IPS-NIHi11 (cell line): Measurements from ENCODE around the gene SFSWAP.
"Not testable (repeated sequence)": the region's sequence is repeated elsewhere in the genome, so short reads cannot be mapped to it uniquely, and the experiment has no call there.

Experiments used
- DNase-seq: peaks from one replicate; pipeline ENCODE4 v3.0.0; 2012; ENCODE audit warnings: mixed read lengths, low spot score

SFSWAP gene

DNA sequence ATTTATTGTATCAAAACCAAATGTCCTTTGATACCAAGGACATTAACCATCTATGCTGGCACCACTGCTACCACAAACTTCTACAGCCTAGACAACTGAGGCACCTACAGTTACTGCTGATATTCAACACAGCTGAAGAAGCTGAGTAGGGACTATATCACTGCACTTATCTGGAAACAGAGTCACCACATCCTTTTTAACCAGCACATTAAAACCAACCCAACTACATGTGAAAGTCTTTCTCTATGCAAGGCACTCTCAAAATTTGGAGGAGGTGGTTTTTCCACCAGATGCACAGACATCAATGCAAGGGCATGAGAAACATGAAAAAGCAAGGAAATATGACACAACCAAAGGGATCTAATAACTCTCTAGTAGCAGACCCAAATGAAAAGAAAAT lies 7.7 kb upstream of the SFSWAP start:
- DNase-seq = no peak

- DNase-seq = no peak
Measured at GRCh38 chr12:131704509-131704908, 6.4 kb upstream of the SFSWAP start.

GRCh38 chr12:131706709-131707108 lies 4.2 kb upstream of the SFSWAP start:
- not testable (repeated sequence) for DNase-seq

DNA sequence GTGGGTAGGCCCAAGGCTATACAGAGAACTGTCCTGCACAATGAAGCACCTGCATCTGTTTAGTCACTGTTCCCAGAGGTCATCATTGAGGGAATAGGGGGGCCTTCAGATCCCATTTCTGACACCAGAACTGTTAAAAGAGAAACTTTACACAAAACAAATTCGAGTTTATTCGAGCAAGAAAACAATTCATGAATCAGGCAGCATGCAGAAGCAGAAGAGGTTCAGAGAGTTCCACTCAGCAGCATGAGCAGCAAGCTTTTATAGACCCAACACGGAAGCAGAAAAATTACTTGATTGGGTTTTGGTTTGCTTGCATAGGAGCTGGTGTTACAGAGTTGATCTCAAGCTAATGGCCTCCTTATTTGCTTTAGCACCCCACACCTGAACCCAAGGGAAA lies 1.7 kb upstream of the SFSWAP start:
- DNase-seq = no peak

GRCh38 chr12:131711551-131712205 lies 788 bp downstream of the SFSWAP start:
- no peak for DNase-seq

- no peak for DNase-seq
Measured at GRCh38 chr12:131713349-131713748, 2.5 kb downstream of the SFSWAP start.

DNA sequence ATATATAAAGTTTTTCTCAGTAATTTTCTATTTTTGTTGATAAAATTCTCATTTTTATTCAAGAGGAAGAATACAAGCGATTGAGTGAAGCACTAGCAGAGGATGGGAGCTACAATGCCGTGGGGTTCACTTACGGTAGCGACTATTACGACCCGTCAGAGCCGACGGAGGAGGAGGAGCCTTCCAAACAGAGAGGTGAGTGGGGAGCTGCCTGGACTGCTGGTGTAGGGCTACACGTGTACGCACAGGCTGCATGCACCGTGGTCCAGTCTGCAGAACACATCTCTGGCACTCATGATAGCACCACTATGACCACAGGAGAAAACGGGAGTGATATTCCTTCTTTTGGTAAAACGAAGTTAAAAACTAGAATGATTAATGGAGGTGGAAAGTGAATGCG lies 3.9 kb downstream of the SFSWAP start:
- no peak for DNase-seq

DNA sequence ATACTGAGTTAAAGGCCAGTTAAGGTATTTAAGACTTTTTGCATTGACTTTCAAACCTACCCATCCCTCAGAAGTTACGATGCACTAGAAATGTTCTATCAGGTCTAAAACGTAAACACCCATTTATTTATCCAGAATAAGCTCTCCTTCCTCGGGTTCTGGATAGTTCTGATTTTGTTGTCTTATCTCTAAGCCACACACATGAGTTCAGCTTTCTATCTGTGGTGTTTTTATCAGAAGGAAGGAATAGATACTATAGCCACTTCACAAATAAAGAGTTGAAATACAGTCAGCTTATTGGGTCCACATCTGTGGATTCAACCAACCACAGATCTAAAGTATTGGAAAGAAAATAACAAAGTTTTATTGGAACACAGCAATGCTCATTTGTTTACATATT lies 5.4 kb downstream of the SFSWAP start:
- DNase-seq = no peak

- DNase-seq = no peak
Measured at GRCh38 chr12:131720241-131720640, 9.4 kb downstream of the SFSWAP start.

DNA sequence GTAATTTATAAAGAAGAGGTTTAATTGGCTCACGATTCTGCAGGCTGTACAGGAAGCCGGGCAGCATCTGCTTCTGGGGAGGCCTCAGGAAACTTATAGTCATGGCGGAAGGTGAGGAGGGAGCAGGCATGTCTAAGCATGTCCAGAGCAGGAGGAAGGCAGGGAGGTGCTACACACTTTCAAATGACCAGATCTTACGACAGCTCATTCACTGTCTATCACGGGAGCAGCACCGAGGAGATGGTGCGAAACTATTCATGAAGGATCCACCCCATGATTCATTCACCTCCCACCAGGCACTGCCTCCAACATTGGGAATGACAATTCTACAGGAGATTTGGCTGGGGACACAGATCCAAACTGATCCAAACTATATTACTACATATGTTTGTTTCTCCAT lies 10.0 kb downstream of the SFSWAP start:
- DNase-seq = no peak

DNA sequence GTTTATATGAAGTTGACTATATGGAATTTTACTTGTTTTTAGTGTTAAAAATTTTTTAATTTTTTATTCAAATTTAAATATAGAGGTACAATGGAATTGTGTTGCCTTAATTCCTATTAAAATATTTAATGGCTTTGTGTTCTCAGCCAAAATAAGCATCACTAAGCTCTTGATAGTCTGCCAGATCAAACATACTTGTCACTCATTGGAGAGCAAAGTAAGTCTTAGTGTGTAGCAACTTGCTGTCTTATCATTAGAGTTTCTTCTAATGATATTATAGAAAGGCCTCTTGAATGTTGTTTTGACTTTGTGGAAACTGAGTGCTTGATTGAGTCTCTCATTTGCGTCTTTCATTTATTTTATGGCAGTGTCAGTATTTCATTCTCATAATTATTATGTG lies 10.7 kb downstream of the SFSWAP start:
- no peak for DNase-seq

GRCh38 chr12:131723532-131723931 lies 12.6 kb downstream of the SFSWAP start:
- peak; percentile 65 for DNase-seq

DNA sequence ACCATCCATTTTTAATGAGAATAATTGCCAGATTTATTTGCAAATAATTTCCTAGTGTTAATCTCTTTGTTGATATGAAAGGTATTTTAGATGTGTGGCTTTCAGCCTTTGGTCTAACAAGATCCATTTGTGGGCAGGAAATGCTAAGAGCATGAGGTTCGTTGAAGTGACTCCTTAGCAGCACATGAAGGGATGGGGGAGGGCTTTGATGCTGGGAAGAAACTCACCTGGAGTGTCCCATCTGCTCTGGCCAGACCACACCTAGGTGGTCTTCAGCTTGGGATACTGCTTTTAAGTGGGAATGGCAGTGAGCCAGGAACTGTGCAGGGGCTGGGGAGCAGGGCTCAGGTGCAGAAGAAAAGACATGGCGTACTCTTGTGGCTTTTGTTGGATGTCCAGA lies 13.6 kb downstream of the SFSWAP start:
- no peak for DNase-seq

DNA sequence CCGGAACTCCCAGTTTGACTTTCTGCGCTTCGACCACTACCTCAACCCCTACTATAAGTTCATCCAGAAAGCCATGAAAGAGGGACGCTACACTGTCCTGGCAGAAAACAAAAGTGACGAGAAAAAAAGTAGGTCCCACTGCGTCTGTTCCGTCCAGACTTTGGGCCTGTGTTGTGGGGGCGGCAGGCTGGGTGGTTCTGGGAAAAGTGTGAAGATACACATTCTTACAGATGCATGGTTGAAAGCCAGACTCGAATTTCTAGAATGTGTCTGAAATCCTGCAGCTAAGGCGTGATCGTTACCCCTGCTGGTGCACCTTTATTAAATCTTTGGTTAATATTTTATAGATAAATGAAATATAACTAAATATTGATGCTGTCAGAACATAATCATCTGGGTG lies 14.6 kb downstream of the SFSWAP start:
- no peak for DNase-seq

- DNase-seq = no peak
Measured at GRCh38 chr12:131728720-131729119, 17.8 kb downstream of the SFSWAP start.

DNA sequence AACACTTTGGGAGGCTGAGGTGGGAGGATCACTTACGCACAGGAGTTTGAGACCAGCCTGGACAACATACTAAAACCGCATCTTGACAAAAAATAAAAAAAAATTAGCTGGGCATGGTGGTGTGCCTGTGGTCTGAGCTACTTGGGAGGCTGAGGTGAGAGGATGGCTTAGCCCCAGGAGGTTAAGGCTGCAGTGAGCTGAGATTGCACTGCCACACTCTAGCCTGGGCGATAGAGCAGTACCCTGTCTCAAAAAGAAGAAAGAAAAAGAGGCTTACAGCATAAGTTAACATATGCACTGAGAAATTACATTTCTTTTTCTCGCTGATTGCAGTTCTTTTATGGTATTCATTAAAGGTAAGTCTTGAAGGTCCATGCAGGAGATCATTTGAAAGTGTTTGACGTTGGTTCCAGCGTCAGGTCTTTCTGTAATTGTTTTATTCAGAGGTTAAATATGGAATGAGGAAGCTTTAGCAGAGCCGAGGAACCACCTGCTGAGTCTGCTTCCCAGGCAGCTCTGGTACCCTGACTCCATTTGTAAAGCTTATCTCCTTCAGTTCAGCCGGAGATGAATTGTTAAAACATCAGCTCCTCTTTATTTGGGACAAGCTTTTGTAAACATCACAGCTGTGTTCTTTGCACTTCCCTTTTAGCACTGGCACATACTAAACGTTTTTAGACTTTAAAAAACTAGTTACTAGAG lies 18.5 kb downstream of the SFSWAP start:
- DNase-seq = no peak

GRCh38 chr12:131732996-131733615 lies 22.2 kb downstream of the SFSWAP start:
- no peak for DNase-seq

DNA sequence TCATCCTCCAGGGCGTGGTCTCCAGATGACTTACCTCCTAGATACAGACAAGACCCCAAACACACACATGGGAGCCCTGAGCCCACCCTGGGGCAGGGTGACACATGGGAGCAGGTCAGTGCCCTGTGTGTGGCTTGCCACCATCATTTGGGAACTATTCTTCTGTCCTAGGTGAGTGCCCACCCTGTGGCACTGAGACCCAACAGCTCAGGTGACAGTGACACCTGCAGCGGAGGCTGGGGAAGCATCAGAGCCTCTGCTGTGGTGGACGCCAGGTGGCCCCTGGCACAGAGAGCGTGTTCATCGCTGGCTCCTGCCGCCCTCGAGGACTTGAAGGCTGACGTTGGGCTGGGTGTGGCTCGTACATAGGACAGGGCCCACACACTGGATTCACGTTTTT lies 23.0 kb downstream of the SFSWAP start:
- no peak for DNase-seq

DNA sequence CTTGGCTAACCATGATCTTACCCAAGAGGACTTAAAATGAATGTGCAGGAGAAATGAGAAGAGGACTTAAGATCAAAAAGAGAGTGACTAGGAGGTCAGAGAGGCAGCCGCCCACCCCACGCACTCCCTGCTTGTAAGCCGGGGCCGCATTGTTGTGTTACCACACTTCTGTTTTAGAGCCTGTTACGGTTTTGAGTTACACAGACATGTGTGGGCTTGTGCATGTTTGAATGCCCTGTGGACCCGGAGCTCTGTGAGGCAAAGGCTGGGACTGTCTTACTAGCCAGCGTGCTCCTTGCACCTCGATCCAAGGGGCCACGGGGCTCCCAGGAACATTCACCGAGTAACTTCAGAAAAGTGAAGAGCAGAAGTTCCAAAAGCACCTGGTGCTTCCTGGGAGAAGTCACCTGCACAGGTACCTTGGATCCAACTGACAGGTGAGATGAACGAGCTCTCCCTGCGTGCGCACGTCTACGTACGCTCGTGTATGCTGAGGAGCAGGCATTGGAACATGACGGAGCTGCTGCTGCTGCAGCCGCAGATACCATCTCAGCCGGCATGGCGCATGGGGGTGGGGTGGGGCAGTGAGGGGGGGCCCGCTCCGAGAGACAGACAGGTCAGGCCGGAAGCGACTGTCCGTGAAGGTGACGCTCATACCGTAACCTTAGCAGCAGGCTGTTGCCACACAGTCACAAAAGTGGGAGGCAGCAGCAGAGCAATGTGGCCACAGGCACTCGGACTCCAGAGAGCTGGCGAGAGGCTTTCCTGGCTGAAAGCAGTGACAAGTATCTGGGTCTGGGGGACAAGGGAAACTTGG lies 23.7 kb downstream of the SFSWAP start:
- no peak for DNase-seq

DNA sequence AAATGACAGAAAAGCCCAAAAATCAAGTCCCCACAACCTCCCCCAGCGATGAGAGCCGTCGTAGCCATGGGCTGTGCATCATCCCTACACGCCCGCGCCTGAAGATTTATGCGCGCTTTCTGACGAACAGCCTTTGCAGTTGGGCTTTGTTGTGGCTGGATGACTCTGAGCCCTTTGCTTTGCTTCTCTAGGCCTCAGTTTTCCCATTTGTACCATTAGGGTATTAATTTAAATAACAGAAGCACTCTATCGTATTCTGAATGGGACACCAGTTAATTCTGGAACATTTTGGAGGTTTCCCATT lies 24.2 kb downstream of the SFSWAP start:
- no peak for DNase-seq

- DNase-seq = no peak
Measured at GRCh38 chr12:131735476-131736445, 24.9 kb downstream of the SFSWAP start.
